Gastrocnemius medialis (tissue), 4 donors: ENCODE data around the gene CCR5. TPM values are rescaled to one million over a fixed set of nuclear protein-coding genes. Genes with fewer than 3 reads are reported as not detected.

Experiments used
- ATAC-seq, 2 donors: fragments of 150-250 bp; one replicate each; pipeline ENCODE4 v1.9.1; 2016
- DNase-seq, 2 donors: peaks; one replicate each; pipeline ENCODE4 v3.0.0-alpha.2; 2019
- H3K27ac ChIP-seq, 4 donors: fragments of 200-600 bp; sonication (generic); 1 replicate in 1 of 4; 2 replicates in 3 of 4; pipeline ENCODE4 v1.5.1; 2016 to 2018; ENCODE audit warnings: mild to moderate bottlenecking in 2 of 4, moderate library complexity in 1 of 4
- H3K27me3 ChIP-seq, 3 donors: fragments of 200-600 bp; sonication (generic) in 2 of 3; 1 replicate in 1 of 3; 2 replicates in 2 of 3; pipeline versions ENCODE4 v1.5.1 to v1.6.0; 2016 to 2019; ENCODE audit warnings: mild to moderate bottlenecking in 1 of 3, moderate library complexity in 1 of 3
- H3K36me3 ChIP-seq, 2 donors: fragments of 200-600 bp; sonication (generic) in 1 of 2; one replicate each; pipeline ENCODE4 v1.5.1; 2017 to 2018
- H3K4me1 ChIP-seq, 2 donors: fragments of 200-600 bp; sonication (generic) in 1 of 2; one replicate each; pipeline ENCODE4 v1.5.1; 2016 to 2017; ENCODE audit warnings: mild to moderate bottlenecking in 2 of 2
- H3K4me3 ChIP-seq, 4 donors: fragments of 200-600 bp; sonication (generic) in 3 of 4; 1 replicate in 1 of 4; 2 replicates in 3 of 4; pipeline ENCODE4 v1.5.1; 2016 to 2019; ENCODE audit warnings: mild to moderate bottlenecking in 2 of 4
- H3K9me3 ChIP-seq, 3 donors: fragments of 200-600 bp; sonication (generic) in 2 of 3; 1 replicate in 1 of 3; 2 replicates in 2 of 3; pipeline ENCODE4 v1.5.1; 2016 to 2019
- CTCF ChIP-seq, 5 experiments: fragments of 450-650 bp in 3 of 5; fragments of 200-600 bp in 2 of 5; sonication (generic) in 2 of 5; IDR thresholded peaks in 4 of 5; conservative IDR thresholded peaks in 1 of 5; 1 replicate in 4 of 5; 2 replicates in 1 of 5; pipeline ENCODE4 v1.5.1; 2016 to 2019; ENCODE audit warnings: antibody characterized with exemption in 5 of 5, mild to moderate bottlenecking in 3 of 5, moderate library complexity in 3 of 5
- POLR2A ChIP-seq, 2 donors: fragments of 450-650 bp; IDR thresholded peaks; one replicate each; pipeline ENCODE4 v1.6.1; 2017; ENCODE audit warnings: antibody characterized with exemption in 2 of 2, mild to moderate bottlenecking in 2 of 2, moderate library complexity in 2 of 2
- in situ Hi-C, 4 donors: fragments of 200-750 bp; cut with MboI; loops; one replicate each; pipeline versions ENCODE4 v1.15.0 to v1.8.0; 2017; ENCODE audit warnings: low sequenced_read_pairs in 4 of 4
- intact Hi-C: fragments of 100-400 bp; cut with DNase I; formaldehyde crosslinking; loops from one replicate; pipeline ENCODE4 v1.15.1; 2023; ENCODE audit warnings: low total_unique reads
- total RNA-seq, 4 donors: library from RNA; depleted of rRNA; stranded (reverse); fragments of >200 nt; gene quantifications; one replicate each; pipeline versions ENCODE4 v1.1.0 to v1.2.3, GENCODE V29; 2016

CCR5 gene
- total RNA-seq, 4 donors from 2014 or later = 0.07 to 0.20 (median 0.10) TPM; not detected in 1

- no peaks in the 10 kb centered on the region for H3K9me3 ChIP-seq
- H3K36me3 ChIP-seq = no peaks in the 10 kb centered on the region
- ATAC-seq (no peak), DNase-seq (no peak)
- H3K4me3 ChIP-seq = no peak overlapping the region
- intact Hi-C loops (no loop called here), in situ Hi-C loops (no loop called here)
- H3K4me1 ChIP-seq = peaks cover 14 to 21% of the 10 kb centered on the region in 2 donors
- TF ChIP-seq POLR2A (IDR thresholded peaks at IDR 0.05) (no peak), CTCF (IDR thresholded peaks at IDR 0.05 in 4 of 5, conservative IDR thresholded peaks at IDR 0.05 in 1 of 5) (no peak)
- no peaks in the 10 kb centered on the region for H3K27me3 ChIP-seq
- H3K27ac ChIP-seq = peak overlapping the region; percentile 77 to 86 (median 78)
Measured at GRCh38 chr3:46405301-46406019, 34.7 kb downstream of the CCR5 start.

- no peaks in the 10 kb centered on the region for H3K9me3 ChIP-seq
- no peak overlapping the region for H3K4me3 ChIP-seq
- in situ Hi-C loops = no loop called here
- H3K36me3 ChIP-seq = no peaks in the 10 kb centered on the region
- TF ChIP-seq POLR2A (IDR thresholded peaks at IDR 0.05) (no peak), CTCF (IDR thresholded peaks at IDR 0.05 in 4 of 5, conservative IDR thresholded peaks at IDR 0.05 in 1 of 5) (no peak)
- no peak for DNase-seq
- H3K4me1 ChIP-seq = peaks cover 14 to 21% of the 10 kb centered on the region in 2 donors
- no peak for ATAC-seq
- H3K27me3 ChIP-seq = no peaks in the 10 kb centered on the region
- peak overlapping the region; percentile 77 to 86 (median 78) for H3K27ac ChIP-seq
- intact Hi-C loops = no loop called here
Measured at GRCh38 chr3:46406443-46406787, 35.7 kb downstream of the CCR5 start.

GRCh38 chr3:46406788-46407611 lies 36.3 kb downstream of the CCR5 start, which contains the start of the genes CCR5AS and CCRL2:
Gene CCR5AS, minus strand, starts transcription at chr3:46407066.
Gene CCRL2, plus strand, starts transcription at chr3:46407259. Its CDS starts 821 bp downstream, at chr3:46408080.
- Histone ChIP-seq H3K27ac (peak within 1 kb of the TSS; percentile 77 to 86 (median 78)), H3K4me3 (peak within 1 kb of the TSS; percentile 36 to 38 (median 37)), H3K4me1 (peaks cover 14 to 21% of the 10 kb centered on the region in 2 donors), H3K9me3 (no peaks in the 10 kb centered on the region), H3K27me3 (no peaks in the 10 kb centered on the region), H3K36me3 (no peaks in the 10 kb centered on the region)
- peak in 1 of 2 donors; percentile 33 for DNase-seq
- ATAC-seq = peak; percentile 23 to 33
- intact Hi-C loops (no loop called here), in situ Hi-C loops (no loop called here)
- TF ChIP-seq POLR2A (IDR thresholded peaks at IDR 0.05) (peak in 1 of 2 donors; percentile 57), CTCF (IDR thresholded peaks at IDR 0.05 in 4 of 5, conservative IDR thresholded peaks at IDR 0.05 in 1 of 5) (no peak)

- ATAC-seq (peak; percentile 96 to 97), DNase-seq (peak; percentile 78 to 84)
- Histone ChIP-seq H3K4me1 (peaks cover 18 to 27% of the 10 kb centered on the region in 2 donors), H3K27me3 (no peaks in the 10 kb centered on the region), H3K36me3 (no peaks in the 10 kb centered on the region), H3K27ac (peak overlapping the region; percentile 77 to 86 (median 78)), H3K4me3 (peak overlapping the region; percentile 36 to 38 (median 37)), H3K9me3 (no peaks in the 10 kb centered on the region)
- in situ Hi-C loops (no loop called here), intact Hi-C loops (loop anchor here (2.0 kb wide), 1 partner anchor 27 kb away; no protein-coding TSS in a partner anchor)
- TF ChIP-seq CTCF (IDR thresholded peaks at IDR 0.05 in 4 of 5, conservative IDR thresholded peaks at IDR 0.05 in 1 of 5) (no peak), POLR2A (IDR thresholded peaks at IDR 0.05) (peak in 1 of 2 donors; percentile 10)
Measured at GRCh38 chr3:46407970-46408369, 37.2 kb downstream of the CCR5 start.
